ENCODE measurements around the gene GRID1.
"Not testable (repeated sequence)": the region's sequence is repeated elsewhere in the genome, so short reads cannot be mapped to it uniquely, and the experiment has no call there.

The GRID1 gene

GRCh38 chr10:85847085-85847484 is 519.5 kb downstream of the GRID1 start:
- no peak for DNase-seq

GRCh38 chr10:85838660-85839059 is 527.9 kb downstream of the GRID1 start:
- DNase-seq: not testable (repeated sequence)

- DNase-seq: no peak
Measured at GRCh38 chr10:85832988-85833387, 533.6 kb downstream of the GRID1 start.

GRCh38 chr10:85831422-85831821 is 535.2 kb downstream of the GRID1 start:
- DNase-seq: no peak

GRCh38 chr10:85826377-85826776 is 540.2 kb downstream of the GRID1 start:
- DNase-seq: no peak

- no peak for DNase-seq
Measured at GRCh38 chr10:85811405-85811804, 555.2 kb downstream of the GRID1 start.

- no peak for DNase-seq
Measured at GRCh38 chr10:85810674-85811073, 555.9 kb downstream of the GRID1 start.

- no peak for DNase-seq
Measured at GRCh38 chr10:85795460-85795859, 571.1 kb downstream of the GRID1 start.

- DNase-seq: no peak
Measured at GRCh38 chr10:85794553-85794952, 572.0 kb downstream of the GRID1 start.

GRCh38 chr10:85792533-85792858 is 574.1 kb downstream of the GRID1 start:
- no peak for DNase-seq

GRCh38 chr10:85791818-85792532 is 574.6 kb downstream of the GRID1 start:
- no peak for DNase-seq

GRCh38 chr10:85789982-85790789 is 576.4 kb downstream of the GRID1 start:
- DNase-seq: no peak

- no peak for DNase-seq
Measured at GRCh38 chr10:85789125-85789524, 577.5 kb downstream of the GRID1 start.

GRCh38 chr10:85788570-85788969 is 578.0 kb downstream of the GRID1 start:
- no peak for DNase-seq

- no peak for DNase-seq
Measured at GRCh38 chr10:85787881-85788280, 578.7 kb downstream of the GRID1 start.

GRCh38 chr10:85787393-85787792 is 579.2 kb downstream of the GRID1 start:
- DNase-seq: no peak

- no peak for DNase-seq
Measured at GRCh38 chr10:85786401-85786899, 580.1 kb downstream of the GRID1 start.

GRCh38 chr10:85784792-85785191 is 581.8 kb downstream of the GRID1 start:
- DNase-seq: no peak

- DNase-seq: no peak
Measured at GRCh38 chr10:85781404-85781803, 585.2 kb downstream of the GRID1 start.

GRCh38 chr10:85778074-85778473 is 588.5 kb downstream of the GRID1 start:
- no peak for DNase-seq

- DNase-seq: no peak
Measured at GRCh38 chr10:85767891-85768290, 598.7 kb downstream of the GRID1 start.

- DNase-seq: no peak
Measured at GRCh38 chr10:85764108-85764507, 602.5 kb downstream of the GRID1 start.

GRCh38 chr10:85761906-85762445 is 604.6 kb downstream of the GRID1 start:
- no peak for DNase-seq
